OCI-M2 (cell line): ENCODE measurements around the gene APOB.

Source experiments
- DNase-seq: peaks from one replicate; lab custom pipeline; 2025; ENCODE audit not compliant: unreplicated experiment; lab: John Stamatoyannopoulos, UW

APOB gene

DNA sequence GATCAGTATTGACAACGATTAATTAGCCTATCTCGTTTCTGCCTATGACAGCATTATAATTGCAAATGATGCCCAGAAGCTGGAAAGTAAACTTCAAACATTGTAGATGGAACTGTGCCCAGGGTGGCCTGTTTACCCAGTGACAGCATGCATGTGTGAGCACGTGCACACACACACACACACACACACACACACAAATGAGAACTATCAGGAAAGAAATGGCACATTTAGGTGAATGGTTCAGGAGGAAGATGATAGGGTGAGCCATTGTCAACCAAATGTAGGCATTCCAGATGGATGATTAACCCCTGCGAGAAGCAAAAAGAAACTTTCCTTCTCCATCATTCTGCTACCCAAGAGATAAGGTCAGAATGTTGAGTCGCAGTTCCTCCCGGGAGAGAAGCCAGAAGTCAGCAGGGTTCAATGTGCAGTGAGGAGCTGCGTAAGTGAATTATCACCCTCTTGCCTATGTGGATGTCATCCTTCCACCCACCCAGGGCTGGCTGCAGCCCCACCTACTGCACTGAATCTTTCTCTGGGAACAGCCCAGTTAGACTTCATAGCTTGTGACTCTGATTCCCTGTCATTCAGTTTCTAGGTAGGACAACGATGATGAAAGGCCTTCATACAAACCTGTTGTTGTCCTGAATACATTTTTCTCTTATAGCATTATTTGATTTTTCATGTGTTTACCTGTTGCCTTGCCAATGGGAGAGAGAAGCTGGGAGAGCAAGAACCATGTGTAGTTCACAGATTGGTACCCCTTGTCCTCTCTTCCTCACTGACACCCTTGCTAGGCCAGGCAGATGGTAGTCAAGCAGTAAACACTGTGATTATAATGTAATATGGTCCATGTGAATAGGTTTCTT, 3.5 kb upstream of the APOB start:
- no peak for DNase-seq

DNA sequence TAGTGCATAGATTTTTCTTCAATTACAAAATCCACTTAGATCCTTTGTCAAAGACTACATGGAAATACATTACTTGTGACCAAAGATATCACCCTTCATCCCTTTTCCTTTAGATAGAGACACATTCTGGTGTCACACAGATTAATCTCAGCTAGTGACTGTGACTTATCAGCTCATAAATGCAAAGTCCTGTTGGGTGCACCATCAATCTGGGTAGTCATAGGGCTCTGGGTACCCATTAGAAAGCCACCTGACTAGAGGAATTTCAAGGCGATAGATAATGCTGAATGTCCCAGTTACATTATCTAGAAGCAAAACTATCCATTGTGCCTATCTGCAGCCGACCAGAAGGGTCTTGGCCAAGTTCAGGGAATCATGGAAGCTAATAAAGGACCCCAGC, 2.6 kb upstream of the APOB start:
- DNase-seq = no peak

DNA sequence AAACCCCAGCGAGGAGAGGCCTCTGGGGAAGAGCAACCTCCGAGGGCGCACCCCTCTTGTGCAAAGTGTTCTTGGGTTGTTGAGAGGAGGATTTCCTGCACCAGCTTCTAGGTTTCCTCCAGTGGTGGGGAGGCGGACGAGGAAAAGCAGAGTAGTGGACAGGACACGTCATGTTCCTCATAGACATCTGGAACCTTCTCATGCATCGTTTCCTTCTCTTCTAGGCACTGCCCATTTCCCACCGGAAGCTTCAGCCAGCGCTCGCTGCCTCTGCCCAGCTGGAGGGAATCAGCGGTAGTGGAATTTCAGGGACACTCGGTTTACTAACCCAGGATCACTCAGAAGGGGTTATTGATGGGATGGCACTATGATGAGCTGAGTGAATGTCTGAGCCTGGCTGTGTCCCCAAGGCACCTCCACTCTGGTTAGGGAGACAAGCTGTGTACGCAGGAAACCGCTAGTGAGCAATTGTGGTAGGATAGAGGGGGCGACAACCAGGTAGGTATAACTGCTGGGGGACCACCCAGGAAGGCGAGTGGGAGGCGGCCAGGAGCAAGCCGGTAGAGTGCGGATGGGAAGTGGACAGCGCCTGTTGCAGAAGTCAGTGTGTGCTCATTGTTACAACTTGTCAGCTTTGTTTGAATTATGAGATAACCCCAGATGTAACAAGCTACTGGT, 960 bp upstream of the APOB start:
- DNase-seq = no peak

DNA sequence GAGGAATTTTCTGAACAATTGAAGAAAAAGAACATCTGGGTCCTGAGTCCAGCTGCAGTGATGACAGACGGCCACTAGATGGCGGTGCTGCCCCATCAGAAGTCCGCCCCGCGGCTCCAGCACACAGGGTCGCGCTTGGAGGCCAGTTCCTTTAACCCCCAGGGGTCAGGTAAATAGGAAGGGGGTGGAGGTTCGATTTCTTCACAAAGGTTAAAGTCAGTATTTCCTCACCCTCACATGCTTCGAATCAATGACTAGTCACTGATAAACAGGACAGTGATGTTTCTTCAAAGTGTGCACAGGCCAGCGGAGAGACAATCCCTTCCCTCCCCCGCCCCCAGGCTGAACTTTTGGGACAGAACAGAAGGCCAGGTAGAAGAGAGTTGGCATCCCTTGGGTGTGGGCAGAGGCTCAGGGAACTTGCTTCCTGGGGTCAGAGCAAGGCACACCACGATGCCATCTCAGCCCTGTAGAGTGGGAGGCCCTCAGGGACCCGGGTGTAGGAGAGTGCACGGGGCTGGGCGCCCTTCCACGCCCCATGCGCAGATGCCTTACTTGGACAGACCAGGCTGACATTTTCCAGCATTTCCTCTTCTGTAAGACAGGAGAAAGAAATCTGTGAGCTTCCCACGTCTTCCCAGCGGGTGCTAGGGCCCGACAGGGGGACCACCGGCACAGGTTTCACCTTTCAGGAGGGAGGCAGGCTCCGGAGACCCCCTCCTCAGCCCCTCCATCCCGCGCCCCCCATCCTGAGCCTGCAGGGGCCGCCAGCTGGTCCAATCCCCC, 722 bp downstream of the APOB start:
- no peak for DNase-seq

DNA sequence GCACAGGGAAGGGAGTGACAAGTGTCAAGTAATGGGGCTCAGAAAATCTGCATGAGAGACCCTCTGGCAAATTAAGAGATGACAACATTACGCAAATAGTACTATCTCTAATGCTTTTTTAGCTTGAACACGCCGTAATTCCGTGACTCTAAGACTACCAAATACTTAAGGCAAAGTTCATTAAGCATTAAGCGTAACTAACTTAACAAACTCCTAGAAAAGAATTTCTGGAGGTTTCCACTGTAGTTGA, 1.2 kb downstream of the APOB start:
- DNase-seq = no peak

DNA sequence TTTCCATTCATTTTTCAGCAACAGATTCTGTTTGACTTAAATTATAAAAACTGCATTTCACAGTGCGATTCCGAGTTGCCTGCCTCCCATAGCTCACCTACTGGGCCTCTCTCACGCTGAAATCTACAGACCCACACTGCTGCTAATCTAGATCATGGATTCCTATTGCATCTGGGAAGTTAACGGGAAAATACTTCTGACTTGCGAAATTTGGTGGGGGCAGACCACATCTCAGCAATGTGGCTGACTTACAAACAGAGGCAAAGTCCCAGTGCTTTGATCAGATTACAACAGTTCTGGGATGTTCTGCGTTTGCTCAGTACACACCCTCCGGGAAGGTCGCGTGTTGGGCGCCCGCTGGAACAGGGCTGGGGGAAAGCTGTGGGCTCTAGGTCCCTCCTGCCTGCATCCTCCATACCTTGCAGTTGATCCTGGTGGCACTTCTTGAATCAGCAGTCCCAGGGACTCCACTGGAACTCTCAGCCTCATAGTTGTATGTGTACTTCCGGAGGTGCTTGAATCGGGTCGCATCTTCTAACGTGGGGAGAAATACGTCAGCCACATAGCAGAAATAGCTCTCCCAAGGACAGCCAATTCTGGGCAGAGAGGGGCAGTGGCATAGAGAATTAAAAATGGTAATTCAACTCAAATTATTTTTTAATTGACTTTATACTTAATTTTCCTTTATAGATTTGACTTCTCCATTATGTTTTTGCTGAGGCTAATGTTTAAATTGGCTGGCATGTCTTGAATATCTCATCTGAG, 1.7 kb downstream of the APOB start:
- DNase-seq = no peak

DNA sequence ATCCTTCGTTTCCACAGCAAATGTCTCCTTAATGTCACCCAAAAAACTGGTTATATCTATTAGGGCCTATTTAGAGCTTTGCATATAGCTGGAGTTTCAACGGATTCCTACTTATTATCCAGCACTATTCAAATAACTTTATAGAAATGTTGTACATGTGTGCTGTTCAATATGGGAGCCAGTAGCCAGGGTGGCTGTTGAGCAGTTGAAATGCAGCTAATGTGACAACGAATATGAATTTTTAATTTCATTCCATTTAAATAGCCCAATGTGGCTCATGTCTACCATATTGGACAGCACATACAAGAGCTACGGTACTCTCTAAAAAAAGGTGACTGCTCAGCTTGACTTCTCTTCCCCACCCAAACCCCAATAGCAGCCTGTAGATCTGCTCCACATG, 2.4 kb downstream of the APOB start:
- DNase-seq = no peak

DNA sequence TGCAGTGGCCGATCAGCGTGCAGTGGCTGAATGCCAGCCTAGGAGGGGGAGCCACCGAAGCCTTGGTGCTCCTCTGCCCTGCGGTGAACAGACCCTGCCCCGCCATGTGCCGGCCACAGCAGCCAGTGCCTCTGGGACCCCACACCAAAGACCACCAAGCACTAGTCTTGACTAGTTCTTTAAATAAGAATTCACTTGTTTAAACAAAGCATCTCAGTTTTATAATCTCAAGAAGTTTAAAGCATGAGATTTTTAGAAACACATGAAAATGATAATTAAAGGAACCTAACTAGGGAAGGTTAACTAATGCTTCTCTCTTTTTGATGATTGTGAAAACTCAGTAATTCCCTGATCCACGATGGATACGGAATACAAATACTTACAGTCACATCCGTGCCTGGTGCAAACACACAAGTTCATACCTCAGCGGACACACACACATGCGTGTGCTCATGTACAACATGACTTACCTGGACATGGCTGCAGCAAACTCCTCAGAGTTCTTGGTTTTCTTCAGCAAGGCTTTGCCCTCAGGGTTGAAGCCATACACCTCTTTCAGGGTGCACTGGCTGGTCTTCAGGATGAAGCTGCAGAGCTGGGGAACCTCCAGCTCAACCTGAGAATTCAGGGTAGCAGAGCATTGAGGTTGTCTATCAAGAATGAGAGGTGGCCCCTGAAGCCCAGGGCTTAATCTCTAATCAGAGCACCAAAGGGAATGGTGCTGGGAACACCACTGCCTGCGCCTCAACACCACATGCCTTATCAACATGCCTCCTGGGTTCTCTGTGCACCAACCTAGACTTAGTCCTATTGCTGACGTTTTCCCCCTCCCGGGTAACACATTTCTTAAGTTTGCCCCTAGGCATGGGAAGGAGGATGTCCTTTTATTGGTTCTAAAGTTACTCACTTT, 3.1 kb downstream of the APOB start:
- DNase-seq = no peak

DNA sequence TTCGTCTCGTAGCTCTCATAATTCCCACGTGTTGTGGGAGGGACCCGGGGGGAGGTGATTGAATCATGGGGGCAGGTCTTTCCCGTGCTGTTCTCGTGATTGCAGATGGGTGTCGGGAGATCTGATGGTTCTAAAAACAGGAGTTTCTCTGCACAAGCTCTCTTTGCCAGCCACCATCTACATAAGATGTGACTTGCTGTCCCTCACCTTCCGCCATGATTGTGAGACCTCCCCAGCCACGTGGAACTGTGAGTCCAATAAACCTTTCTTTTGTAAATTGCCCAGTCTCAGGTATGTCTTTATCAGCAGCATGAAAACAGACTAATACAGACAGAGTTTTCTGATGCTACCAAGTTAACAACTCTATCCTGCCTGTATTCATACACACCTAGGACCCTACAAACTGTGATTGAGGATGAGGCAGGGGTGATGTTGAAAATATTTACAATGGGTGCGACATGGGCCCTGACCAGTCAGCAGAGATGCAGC, 3.9 kb downstream of the APOB start:
- DNase-seq = no peak

DNA sequence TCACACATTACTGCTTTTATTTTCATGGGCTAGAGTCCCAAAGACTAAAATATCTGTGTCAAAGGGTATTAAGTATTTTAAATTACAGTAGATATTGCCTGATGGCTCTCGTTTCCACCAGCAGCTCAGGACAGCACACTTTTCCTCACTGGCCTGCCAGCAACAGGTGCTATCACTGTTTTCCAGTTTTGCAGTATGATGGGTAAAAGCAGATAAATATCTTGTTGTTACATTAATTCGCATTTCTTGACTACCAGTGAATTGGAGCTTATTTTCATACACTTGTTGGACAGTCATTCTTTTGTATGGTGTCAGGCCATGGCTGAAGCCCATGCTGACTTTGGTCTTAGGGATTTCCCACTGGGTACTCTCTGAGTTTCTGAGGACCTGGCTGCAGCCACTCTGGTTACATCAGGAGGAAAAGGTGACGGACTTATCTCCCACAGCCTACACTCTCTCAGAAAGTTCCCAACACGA, 4.8 kb downstream of the APOB start:
- no peak for DNase-seq

DNA sequence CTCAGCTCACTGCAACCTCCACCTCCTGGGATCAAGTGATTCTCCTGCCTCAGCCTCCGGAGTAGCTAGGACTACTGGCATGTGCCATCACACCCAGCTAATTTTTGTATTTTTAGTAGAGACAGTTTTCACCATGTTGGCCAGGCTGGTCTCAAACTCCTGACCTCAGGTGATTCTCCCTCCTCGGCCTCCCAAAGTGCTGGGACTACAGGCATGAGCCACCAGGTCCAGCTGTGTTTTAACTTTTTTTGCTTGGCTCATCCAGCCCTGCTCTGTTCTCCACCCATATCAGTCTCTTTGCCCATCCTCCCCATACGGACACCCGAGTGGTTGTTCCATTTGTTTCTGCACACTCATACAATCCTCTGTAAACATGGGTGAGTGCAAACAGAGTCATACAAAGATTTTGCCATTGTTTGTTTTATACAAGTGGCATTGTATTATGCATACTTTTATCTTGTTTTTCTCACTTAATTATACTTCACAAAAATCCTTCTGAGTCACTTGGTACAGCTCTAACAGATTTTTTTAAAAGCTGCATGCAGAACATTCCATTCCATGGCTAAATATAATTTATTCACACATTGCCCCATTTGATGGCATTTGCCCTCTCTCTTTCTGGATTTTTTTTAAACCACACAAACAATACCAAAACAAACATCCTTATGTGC, 5.3 kb downstream of the APOB start:
- no peak for DNase-seq

DNA sequence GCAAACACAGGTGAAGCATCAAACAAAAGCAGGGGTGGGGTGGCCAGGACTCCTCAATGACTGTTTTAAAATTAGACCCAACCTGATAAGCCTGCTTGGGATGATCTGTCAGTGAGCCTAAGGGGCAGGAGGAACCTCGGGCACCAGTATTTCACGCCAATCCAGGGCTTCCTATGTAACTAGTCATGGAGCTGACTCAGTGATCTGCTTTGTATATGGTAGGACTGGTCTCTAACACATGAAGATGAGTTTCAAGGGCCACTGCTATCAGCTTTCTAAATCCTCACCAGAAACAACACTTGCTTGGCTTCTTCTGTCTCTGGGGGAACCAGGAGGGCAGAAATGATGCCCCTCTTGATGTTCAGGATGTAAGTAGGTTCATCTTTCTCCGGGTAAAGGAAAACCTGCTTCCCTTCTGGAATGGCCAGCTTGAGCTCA, 6.2 kb downstream of the APOB start:
- DNase-seq = no peak

DNA sequence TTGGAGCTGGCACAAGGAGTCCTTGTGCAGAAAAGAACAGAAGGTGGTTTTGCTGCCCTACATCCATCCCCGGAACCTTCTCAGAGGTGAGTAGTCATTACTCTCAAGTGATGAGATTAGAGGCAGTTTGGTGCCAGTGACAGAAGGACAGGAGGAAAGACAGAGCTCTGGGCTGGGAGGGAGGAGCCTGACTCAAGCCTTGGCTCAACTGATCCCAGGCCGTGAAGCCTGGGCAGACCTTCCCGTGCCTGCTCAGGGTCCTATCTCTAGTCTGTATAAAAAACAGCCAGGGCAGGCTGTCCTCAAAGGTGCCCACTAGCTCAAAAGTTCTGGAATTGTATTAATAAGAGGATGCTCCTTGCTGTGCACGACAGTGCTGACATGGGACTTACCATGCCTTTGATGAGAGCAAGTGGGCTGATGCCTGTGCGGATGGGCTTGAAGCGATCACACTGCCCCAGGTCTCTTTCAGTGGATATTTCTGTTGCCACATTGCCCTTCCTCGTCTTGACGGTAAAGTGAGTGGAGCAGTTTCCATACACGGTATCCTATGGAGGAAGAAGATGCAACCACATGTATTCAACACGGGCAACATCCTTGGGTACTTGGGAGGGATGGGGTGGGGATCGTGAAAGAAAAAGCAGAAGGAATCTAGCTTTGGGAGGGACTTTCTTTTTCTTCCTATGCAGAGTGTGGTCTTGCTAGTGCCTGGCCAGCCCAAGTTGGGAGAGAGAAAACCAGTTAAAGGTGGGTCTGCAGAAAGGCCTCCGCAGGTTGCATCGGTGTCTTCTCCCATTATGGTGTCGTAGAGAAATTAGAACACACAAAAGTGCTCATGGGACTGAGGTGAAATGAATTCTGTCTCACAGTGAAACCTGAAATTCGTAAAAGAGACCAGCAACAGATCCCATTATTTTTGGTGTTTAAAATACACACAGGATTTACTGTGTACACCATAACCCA, 6.9 kb downstream of the APOB start:
- DNase-seq = no peak

DNA sequence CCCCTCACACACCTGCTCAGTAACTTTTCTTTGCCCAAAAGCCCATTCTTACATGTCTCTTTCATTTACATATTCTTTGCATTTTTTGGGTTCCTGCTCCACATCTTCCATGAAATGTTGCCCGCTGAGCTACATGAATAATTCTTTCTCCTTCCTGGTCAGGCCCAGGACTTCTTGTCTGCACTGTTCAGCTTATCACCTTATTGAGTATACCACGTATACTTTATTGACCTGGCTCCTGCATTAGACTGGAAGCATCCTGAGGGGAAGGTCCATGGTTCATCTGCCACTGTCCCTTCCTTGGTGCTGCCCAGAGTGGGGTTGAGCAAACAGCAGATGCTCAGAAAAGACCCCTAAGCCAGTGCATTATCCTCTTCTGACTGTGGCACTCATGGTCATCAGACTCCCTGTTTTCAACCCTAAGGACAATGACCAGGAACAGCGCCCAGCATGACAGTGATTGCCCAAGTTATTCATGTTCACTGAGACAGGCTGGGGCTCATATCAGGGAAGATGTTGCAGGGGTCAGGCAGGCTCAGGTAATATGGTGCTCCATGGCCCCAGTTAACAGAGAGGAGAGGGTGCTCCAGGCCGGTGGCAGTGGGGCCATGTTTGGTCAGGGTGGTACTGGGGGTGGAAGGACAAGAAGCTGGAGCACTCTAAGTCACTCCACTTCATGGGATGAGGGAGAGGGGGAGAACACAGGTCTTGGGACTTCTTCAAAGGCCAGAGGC, 7.7 kb downstream of the APOB start:
- DNase-seq = no peak

DNA sequence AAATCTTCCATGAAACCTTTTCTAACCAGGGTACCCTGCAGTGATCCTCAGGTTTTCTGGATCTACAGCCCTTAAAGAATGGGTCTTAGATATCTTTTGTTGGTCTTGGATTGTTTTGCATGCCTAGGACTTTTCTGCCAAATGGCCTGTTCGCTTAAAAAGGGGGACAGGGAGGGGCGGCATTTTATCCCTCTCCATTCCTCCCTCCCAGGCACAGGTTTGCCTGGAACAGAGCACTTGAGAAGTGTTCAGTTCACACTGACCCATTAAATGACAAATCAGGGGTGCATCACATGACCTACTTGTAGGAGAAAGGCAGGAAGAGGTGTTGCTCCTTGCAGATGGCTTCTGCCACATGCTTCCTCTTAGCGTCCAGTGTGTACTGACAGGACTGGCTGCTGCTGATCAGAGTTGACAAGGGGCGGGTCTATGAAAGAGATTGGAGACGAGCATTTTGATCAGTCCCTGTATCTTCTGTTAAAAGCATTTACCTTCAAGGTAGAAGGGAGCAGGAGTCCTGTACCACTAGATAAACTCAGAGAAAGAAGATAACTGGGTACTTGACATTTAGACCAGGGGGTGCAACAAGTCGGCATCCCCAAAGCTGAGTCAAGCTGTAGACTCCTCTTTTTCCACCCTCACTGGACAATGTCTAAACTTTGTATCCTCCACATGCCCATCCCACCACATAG, 8.4 kb downstream of the APOB start:
- no peak for DNase-seq

DNA sequence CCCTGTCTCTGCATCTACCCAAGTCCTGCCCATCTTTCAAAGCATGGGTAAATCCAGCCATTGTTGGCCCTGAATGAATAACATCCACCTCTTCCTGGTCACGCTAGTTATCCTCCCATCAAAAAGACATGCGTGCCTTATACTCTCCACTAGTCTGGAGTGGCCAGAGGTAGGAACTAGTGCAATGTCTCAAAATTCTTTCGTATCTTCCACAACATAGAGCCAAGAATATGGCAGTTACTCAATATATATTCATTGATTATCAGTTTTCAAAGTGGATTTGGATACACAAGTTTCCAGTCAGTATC, 8.9 kb downstream of the APOB start:
- no peak for DNase-seq
